SK-N-SH (cell line): ENCODE measurements around the gene DDAH1.

Experiments
- CTCF ChIP-seq: fragments of 200-600 bp; sonication (generic); IDR thresholded peaks from 2 replicates; pipeline ENCODE4 v1.6.1; 2017; ENCODE audit warnings: antibody characterized with exemption, mild to moderate bottlenecking, moderate library complexity
- FOSL2 ChIP-seq: IDR thresholded peaks from 2 replicates; pipeline ENCODE4 v1.4.0; 2012; ENCODE audit warnings: low read depth, mild to moderate bottlenecking, moderate library complexity, borderline replicate concordance
- FOXJ3 ChIP-seq: sonication (generic); formaldehyde crosslinking; IDR thresholded peaks from 2 replicates; pipeline ENCODE4 v1.5.1; 2020; ENCODE audit warnings: mild to moderate bottlenecking, missing genetic modification reagents
- FOXM1 ChIP-seq: IDR thresholded peaks from 2 replicates; pipeline ENCODE4 v1.4.0; 2012; ENCODE audit warnings: low read depth, mild to moderate bottlenecking
- JUND ChIP-seq: IDR thresholded peaks from 2 replicates; pipeline ENCODE4 v1.4.0; 2012
- MAX ChIP-seq: IDR thresholded peaks from 2 replicates; pipeline ENCODE4 v1.4.0; 2012; ENCODE audit warnings: low read depth
- MEF2A ChIP-seq: IDR thresholded peaks from 2 replicates; pipeline ENCODE4 v1.4.0; 2012; ENCODE audit warnings: low read depth, borderline replicate concordance
- POLR2AphosphoS5 ChIP-seq: IDR thresholded peaks from 2 replicates; pipeline ENCODE4 v1.6.1; 2012; ENCODE audit warnings: low read depth, low read length
- RAD21 ChIP-seq: IDR thresholded peaks from 2 replicates; pipeline ENCODE4 v1.6.1; 2012; ENCODE audit warnings: mild to moderate bottlenecking, low read length
- RXRA ChIP-seq: IDR thresholded peaks from 2 replicates; pipeline ENCODE4 v1.4.0; 2012; ENCODE audit warnings: low read depth, mild to moderate bottlenecking, borderline replicate concordance
- TCF12 ChIP-seq: IDR thresholded peaks from 2 replicates; pipeline ENCODE4 v1.4.0; 2012
- USF2 ChIP-seq: fragments of 150-350 bp; IDR thresholded peaks from 2 replicates; pipeline ENCODE4 v1.6.1; 2017; ENCODE audit warnings: antibody characterized with exemption, low read length, low read depth, borderline replicate concordance
- YY1 ChIP-seq: IDR thresholded peaks from 2 replicates; pipeline ENCODE4 v1.4.0; 2012; ENCODE audit warnings: low read depth, mild to moderate bottlenecking

- TF ChIP-seq YY1 (no peak), RXRA (no peak), FOXJ3 (CRISPR knock-in tag) (no peak), TCF12 (no peak), MEF2A (no peak), FOSL2 (no peak), CTCF (no peak), JUND (no peak), FOXM1 (no peak), RAD21 (no peak), POLR2AphosphoS5 (no peak), MAX (no peak), USF2 (no peak)
These were observed 55.4 kb downstream of the DDAH1 start for GRCh38 chr1:85409516-85409915.
